ENCODE measurements around the gene TMEM94.

TMEM94 gene

DNA sequence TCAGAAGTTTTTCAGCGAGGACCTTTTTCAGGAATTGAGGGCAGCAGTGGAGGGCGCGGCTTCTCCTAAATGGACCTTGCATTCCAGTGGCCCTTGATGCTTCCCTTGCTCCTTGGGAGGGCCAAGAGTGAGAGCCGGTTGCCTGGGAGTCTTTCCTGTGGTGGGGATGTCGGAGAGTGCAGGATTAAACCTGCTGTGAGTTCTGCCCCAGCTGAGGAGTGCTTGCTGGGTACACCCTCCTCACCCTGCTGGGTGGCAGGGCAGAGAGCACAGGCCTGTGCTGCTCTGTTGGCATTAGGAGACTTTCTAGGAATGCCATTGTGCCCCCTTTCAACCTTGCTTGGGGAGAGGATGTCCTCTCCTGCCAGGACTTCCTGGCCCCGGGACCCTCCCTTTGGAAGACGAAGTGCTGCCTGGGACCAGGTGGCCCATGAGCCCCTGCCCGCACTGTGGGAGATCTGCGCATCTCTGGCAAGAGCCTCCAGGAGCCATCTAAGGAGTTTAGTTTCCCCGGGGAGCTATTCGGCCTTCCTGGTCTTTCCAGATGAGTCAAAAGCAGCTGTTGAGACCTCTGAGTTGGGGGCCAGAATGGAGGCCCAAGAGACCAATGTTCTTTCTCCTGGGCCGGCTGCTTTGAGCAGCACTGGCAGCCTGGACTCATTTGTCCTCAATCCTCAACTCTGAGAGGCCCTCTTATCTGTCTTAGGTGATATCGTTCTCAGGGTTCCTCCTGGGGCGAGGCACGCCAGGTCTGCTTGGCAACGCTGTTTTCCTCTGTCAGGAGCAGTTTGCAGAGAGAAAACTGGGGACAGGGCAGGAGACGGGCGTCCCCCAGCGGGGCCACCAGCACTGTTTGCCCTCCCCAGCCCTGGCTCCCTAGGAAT lies 74.6 kb downstream of the TMEM94 start:
- no peak for DNase-seq

DNA sequence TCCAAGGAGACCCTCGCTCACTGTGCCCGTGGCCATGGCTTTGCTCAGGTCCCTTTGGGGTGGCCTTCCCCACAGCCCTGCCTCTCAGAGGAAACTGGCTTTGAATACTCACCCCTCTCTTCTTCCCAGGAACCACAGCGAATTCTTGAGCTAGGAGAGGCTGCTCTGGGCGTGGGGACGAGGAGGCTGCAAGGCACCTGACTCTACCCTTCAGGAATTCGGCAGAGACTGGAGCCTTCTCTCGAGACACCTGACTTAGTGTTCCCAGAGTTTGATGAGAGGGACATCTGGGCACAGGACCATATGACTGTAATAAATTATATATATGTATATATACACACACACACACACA lies 75.3 kb downstream of the TMEM94 start:
- DNase-seq = no peak

DNA sequence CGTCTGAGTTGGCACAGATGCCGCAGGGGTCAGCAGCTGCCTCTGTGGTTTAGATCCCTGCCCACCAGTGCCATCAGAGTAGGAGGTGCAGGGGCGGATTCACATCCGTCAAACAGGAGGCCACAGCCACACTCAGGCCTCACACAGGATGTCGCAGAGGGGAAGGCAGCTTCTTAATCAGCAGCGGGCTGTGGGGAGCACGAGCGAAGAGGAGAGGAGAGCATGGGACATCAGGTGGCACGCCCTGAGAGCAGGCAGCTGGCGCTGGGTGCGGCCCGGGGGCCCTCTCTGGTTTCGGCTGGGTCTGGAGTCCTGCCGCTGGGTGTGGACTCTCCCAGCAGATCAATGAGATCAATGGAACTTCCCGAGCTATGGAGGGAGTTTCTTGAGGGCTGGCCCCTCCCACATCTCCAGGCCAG lies 78.7 kb downstream of the TMEM94 start:
- no peak for DNase-seq

DNA sequence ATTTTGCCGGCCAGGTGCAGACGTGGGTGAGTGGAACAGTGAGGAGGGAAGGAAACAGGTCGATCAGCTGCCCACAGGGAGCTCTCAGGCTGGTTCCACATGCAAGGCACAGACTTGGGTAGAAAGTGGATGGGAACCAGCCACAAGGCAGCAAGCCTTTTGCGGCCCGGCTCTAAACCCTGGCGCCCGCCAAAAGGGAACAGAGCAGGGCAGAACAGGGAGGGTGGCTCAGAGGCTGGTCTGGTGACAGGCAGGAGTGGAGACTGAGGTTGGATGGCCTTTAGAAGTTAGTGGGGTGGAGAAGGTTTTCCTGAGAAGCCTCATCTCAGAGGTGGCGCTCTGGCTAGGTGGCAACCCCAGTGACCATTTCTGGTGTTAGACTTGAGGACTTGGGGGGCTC lies 79.4 kb downstream of the TMEM94 start:
- no peak for DNase-seq

DNA sequence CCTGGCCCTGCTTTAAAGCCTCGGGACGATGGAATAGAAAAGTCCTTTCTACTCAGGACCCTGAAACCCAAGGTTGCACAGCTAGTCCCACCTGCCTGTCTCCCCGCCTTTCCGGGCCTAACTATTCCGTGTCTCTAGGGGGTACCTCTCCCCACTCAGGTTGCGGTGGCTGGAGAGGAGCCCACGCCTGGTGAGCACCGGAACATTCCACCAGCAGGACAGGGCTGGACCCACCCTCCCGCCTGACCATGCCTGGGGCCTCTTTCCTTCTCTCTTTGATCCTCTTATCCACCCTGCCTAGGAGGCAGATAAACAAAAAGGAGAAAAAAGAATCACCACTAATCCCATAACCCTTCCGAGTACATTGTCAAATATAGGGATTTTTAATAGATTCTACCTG lies 79.9 kb downstream of the TMEM94 start:
- no peak for DNase-seq

DNA sequence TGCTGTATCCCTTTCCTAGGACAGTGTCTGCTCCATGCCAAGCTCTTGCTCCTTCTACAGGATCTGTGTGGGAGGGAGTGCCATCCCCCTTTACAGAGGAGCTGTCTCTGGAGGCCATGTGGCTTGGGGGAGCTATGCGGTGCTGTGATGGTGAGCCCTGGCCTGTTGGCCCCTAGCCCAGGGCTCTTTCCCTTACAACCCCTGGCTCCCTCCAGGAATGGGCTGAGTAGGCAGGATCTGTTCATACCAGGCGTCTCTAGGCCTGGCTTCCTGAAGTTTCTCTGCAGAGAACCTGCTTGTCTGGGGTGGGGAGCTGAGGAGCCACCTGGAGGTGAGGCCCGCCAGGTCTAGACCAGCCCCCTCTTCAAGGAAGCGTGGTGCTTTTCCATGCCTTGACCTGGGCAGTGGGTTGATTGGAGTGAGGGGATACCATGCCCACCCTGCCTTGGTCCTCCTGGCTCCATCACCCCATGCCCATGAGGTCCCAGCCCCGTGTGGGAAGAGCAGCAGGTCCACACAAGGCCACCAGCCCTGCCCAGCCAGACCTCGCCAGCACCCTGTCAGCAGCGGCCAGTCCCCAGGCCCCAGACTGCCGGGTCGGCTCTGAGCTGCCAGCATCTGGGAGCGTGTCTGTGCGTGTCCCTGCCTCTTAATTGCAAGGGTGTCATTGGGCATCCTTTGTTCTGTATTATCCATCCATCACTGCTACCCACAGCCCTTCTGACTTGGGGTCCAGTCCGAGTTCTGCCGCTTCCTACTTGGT lies 83.7 kb downstream of the TMEM94 start:
- no peak for DNase-seq

DNA sequence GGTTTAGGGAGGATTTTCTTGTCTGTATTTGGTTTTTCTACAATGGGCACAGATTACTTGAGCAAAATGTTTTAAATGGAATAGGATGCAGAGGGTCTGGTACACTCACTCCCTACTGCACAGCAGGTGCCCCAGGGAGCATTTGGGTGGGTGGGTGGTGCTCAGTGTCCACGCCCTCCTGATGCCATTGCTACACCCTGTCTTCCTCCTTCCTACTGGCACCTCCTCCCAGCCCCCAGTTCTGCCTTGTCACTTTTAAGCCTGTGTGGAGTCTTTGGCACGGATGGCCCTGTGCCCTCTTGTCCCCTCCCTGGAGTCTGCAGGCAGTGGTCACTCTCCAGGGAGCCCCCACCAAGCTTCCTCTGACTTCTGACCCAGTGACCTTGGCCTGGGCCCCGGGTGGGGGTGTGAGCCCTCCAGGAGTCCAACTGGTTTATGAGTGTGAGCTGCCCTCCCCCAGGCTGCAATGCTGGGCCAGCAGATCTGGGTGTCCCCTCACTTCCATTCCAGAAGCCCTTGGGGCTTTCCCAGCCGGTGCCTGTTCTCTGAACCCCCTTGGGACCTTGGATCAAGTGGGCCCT lies 84.6 kb downstream of the TMEM94 start:
- no peak for DNase-seq

DNA sequence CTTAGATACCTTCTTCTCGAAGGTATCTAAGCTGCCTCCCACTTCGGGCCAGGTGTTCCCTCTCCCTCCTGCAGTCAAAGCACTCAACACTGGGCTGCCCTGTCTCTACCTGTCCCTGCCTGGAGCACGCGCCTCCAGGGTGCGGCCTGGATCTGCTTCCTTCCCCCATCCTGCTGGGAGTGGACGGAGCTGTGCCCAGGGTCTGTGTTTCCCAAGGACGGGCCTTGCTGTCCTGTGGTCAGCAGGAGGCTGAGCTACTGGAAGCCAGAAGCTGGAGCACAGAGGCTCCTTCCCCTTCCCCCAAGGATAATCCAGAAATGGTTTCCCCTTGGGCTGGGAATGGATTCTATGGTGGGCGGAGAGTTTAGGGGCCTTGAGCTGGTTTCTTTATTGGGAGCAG lies 85.8 kb downstream of the TMEM94 start:
- DNase-seq = no peak

DNA sequence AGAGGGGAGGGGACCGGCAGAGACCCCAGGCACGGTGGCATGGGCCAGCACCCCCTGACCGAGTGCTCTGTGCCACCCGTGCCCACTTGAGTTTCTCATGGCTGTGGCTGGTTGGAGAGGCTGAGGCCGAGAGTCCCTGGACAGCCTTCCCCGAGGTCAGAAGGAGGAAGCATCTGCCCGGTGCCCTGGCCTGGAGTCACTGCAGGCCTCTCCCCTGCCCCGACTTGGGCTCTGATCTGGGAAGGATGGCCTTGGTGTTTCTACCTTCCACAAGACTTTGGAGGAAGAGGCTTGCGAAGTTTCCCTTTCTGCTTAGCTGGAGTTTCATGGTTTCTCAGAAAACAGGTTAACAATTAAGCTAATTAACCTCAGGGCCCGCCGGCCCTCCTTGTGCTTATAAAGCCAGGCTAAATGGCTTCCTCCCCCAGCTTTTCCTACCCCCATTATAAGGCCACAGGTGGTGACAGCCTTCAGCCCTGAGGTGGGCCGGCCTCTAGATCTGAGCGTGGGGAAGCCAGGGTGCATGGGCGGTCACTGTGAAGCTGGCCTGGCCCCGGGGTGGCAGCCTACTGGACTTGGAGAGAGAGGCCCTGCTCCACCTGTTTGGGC lies 86.4 kb downstream of the TMEM94 start:
- DNase-seq = no peak

DNA sequence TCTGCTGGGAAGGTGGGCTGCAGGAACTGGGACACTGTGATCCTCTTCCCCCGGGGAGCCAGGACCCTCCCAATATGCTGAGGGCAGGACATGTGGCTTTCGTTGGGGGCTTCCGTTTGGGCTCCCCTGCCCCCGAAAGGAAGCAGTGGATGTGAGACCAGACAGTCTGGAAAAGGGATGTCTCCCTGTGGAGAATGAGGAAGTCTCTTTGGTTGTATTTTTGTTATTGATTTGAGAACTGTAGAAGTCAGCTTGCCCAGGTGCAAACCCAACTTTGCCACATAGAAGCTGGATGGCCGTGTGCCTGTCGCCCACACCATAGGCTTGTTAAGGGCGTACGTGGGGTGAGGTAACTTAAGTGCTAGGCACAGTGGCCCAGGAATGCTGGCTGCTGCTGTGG lies 87.8 kb downstream of the TMEM94 start:
- DNase-seq = no peak

DNA sequence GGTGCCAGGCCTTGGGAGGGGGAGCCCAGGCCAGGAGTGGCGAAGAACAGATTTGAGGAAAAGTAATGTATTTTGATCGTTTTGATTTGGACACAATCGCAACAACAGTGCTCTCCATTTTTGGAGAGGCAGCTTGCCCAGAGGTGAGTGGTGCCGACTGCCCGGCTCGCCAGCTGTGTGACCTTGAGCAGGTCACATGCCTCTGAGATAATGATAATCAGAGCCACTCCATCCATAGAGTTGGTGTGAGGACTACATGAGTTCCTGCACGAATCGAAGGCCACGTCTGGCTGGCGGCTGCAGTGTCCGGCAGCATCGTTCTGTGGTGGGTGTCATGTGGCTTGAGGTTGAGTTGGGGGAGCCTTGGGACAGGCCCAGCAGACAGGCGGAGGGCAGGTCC lies 89.7 kb downstream of the TMEM94 start:
- no peak for DNase-seq

DNA sequence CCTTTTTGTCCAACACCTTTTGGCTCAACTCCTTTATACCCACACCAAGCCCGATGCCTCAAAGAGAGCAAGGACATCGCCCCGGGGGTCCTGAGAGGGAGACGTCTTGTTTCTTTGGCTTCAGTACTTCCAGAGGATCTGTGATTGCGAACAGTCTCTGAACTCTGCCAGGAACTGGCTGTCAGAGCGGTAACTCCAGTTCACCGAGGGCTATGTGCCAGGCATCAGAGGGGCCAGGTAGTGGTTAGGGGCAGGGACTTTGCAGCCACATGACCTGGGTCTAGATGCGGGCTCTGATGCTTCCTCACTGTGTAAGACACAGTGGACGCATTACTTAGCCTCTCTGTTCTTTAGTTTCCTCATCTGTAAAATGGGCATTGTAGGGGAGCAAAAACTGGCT lies 90.7 kb downstream of the TMEM94 start:
- no peak for DNase-seq

DNA sequence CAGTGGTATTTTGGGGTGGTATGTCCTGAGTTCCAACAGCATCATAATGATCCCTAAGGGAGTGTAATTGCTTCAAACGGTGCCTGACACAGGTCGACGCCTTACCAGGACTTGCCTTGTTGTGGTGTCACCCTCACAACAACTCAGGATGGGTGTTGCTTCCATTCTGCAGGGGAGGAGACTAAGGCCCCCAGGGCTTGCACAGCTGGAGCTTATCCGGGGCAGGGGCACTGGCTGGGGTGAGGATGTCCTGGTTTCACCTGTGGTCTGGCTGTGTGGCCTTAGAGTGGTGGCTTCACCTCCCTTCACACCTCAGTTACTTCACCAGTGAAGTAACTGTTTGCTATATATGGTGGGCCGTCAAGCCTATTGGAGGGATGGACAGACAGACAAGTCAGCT lies 92.4 kb downstream of the TMEM94 start:
- no peak for DNase-seq
